Measurements from ENCODE around the gene CSGALNACT2. TPM values are rescaled to one million over a fixed set of nuclear protein-coding genes. Genes with fewer than 3 reads are reported as not detected.
A peak's percentile ranks its signal among the peaks of the same experiment; 100 is the strongest.
"Not testable (repeated sequence)": the region's sequence is repeated elsewhere in the genome, so short reads cannot be mapped to it uniquely, and the experiment has no call there.

Gene CSGALNACT2
- total and polyA plus RNA-seq, 2 donors from 2014 or later, result 4.8 to 20.0 TPM

GRCh38 chr10:43138757-43139241, 554 bp downstream of the CSGALNACT2 start:
- H3K4me3 ChIP-seq (ENCODE audit: low read length in 3 of 3), result peak overlapping the region; percentile 84 to 92 (median 88)
- no peak for FAIRE-seq
- peak overlapping the region; percentile 71 to 72 for H3K27ac ChIP-seq (ENCODE audit: low read depth in 2 of 2, low read length in 2 of 2)
- H3K4me1 ChIP-seq (ENCODE audit: control insufficient read depth in 2 of 3, insufficient read depth in 2 of 3, low read depth in 1 of 3, low read length in 3 of 3), result peaks cover 0 to 8% (median 0%) of the 10 kb centered on the region in 3 donors
- H3K27me3 ChIP-seq (ENCODE audit: control insufficient read depth, insufficient read depth, low read length), result no peaks in the 10 kb centered on the region
- peak in 4 of 5 donors; percentile 31 to 62 (median 55) for DNase-seq
- no peak for TF ChIP-seq CTCF (IDR thresholded peaks at IDR 0.05; ENCODE audit: borderline replicate concordance, extremely low read depth, insufficient read depth)
- intact Hi-C loops (cut with DNase I), result no loop called here
- H3K36me3 ChIP-seq (ENCODE audit: control insufficient read depth in 2 of 3, insufficient read depth in 3 of 3, low read length in 3 of 3), result no peaks in the 10 kb centered on the region
- H3K9ac ChIP-seq (ENCODE audit: low read length in 3 of 3), result peak overlapping the region; percentile 85 to 86 (median 86)
- H3K9me3 ChIP-seq (ENCODE audit: control insufficient read depth in 2 of 3, insufficient read depth in 1 of 3, low read length in 3 of 3), result no peaks in the 10 kb centered on the region

GRCh38 chr10:43141421-43141820, 3.2 kb downstream of the CSGALNACT2 start:
- no peak for TF ChIP-seq CTCF (IDR thresholded peaks at IDR 0.05; ENCODE audit: borderline replicate concordance, extremely low read depth, insufficient read depth)
- no peak overlapping the region for H3K4me3 ChIP-seq (ENCODE audit: low read length in 3 of 3)
- H3K27me3 ChIP-seq (ENCODE audit: control insufficient read depth, insufficient read depth, low read length), result no peaks in the 10 kb centered on the region
- FAIRE-seq, result no peak
- no peak for DNase-seq
- no peak overlapping the region for H3K27ac ChIP-seq (ENCODE audit: low read depth in 2 of 2, low read length in 2 of 2)
- no peak overlapping the region for H3K9ac ChIP-seq (ENCODE audit: low read length in 3 of 3)
- no peaks in the 10 kb centered on the region for H3K9me3 ChIP-seq (ENCODE audit: control insufficient read depth in 2 of 3, insufficient read depth in 1 of 3, low read length in 3 of 3)
- intact Hi-C loops (cut with DNase I), result no loop called here
- no peaks in the 10 kb centered on the region for H3K36me3 ChIP-seq (ENCODE audit: control insufficient read depth in 2 of 3, insufficient read depth in 3 of 3, low read length in 3 of 3)
- H3K4me1 ChIP-seq (ENCODE audit: control insufficient read depth in 2 of 3, insufficient read depth in 2 of 3, low read depth in 1 of 3, low read length in 3 of 3), result peaks cover 0 to 8% (median 0%) of the 10 kb centered on the region in 3 donors

GRCh38 chr10:43145311-43145710, 7.1 kb downstream of the CSGALNACT2 start:
- Histone ChIP-seq H3K9ac (ENCODE audit: low read length in 3 of 3) (no peak overlapping the region), H3K9me3 (ENCODE audit: control insufficient read depth in 2 of 3, insufficient read depth in 1 of 3, low read length in 3 of 3) (peaks cover 0 to 7% (median 2%) of the 10 kb centered on the region in 3 donors), H3K4me3 (ENCODE audit: low read length in 3 of 3) (no peak overlapping the region), H3K27me3 (ENCODE audit: control insufficient read depth, insufficient read depth, low read length) (no peaks in the 10 kb centered on the region), H3K36me3 (ENCODE audit: control insufficient read depth in 2 of 3, insufficient read depth in 3 of 3, low read length in 3 of 3) (no peaks in the 10 kb centered on the region), H3K4me1 (ENCODE audit: control insufficient read depth in 2 of 3, insufficient read depth in 2 of 3, low read depth in 1 of 3, low read length in 3 of 3) (no peaks in the 10 kb centered on the region), H3K27ac (ENCODE audit: low read depth in 2 of 2, low read length in 2 of 2) (no peak overlapping the region)
- no peak for TF ChIP-seq CTCF (IDR thresholded peaks at IDR 0.05; ENCODE audit: borderline replicate concordance, extremely low read depth, insufficient read depth)
- intact Hi-C loops (cut with DNase I), result no loop called here
- FAIRE-seq (no peak), DNase-seq (no peak)

- H3K27me3 ChIP-seq (ENCODE audit: control insufficient read depth, insufficient read depth, low read length); H3K4me3 ChIP-seq (ENCODE audit: low read length in 3 of 3); intact Hi-C loops (cut with DNase I); H3K4me1 ChIP-seq (ENCODE audit: control insufficient read depth in 2 of 3, insufficient read depth in 2 of 3, low read depth in 1 of 3, low read length in 3 of 3); H3K9me3 ChIP-seq (ENCODE audit: control insufficient read depth in 2 of 3, insufficient read depth in 1 of 3, low read length in 3 of 3); FAIRE-seq; H3K27ac ChIP-seq (ENCODE audit: low read depth in 2 of 2, low read length in 2 of 2); H3K36me3 ChIP-seq (ENCODE audit: control insufficient read depth in 2 of 3, insufficient read depth in 3 of 3, low read length in 3 of 3); DNase-seq; H3K9ac ChIP-seq (ENCODE audit: low read length in 3 of 3): not testable (repeated sequence)
Observed at GRCh38 chr10:43145936-43146335, 7.7 kb downstream of the CSGALNACT2 start.

Data from kidney (tissue), 14 donors.